Endodermal cell (in vitro differentiated cells): Measurements from ENCODE around the gene PGRMC1. TPM values are rescaled to one million over a fixed set of nuclear protein-coding genes. Genes with fewer than 3 reads are reported as not detected.
"Not testable (repeated sequence)": the region's sequence is repeated elsewhere in the genome, so short reads cannot be mapped to it uniquely, and the experiment has no call there.

ENCODE experiments used
- DNase-seq: peaks from one replicate; pipeline ENCODE4 v3.0.0-alpha.2; 2017
- H3K27ac ChIP-seq: 2 replicates; pipeline ENCODE4 v1.5.1; 2013; ENCODE audit warnings: mild to moderate bottlenecking, low read depth, low read length, moderate library complexity
- H3K27me3 ChIP-seq: 2 replicates; pipeline ENCODE4 v1.6.1; 2013; ENCODE audit warnings: mild to moderate bottlenecking, low read length, moderate library complexity; ENCODE audit not compliant: insufficient read depth, control insufficient read depth, poor library complexity, severe bottlenecking
- H3K36me3 ChIP-seq: 2 replicates; pipeline ENCODE4 v1.7.0; 2013; ENCODE audit warnings: mild to moderate bottlenecking, low read length, moderate library complexity; ENCODE audit not compliant: control insufficient read depth, insufficient read depth
- H3K4me1 ChIP-seq: one replicate; pipeline ENCODE4 v1.7.0; 2013; ENCODE audit warnings: low read length; ENCODE audit not compliant: control insufficient read depth, insufficient read depth
- H3K4me3 ChIP-seq: 2 replicates; pipeline ENCODE4 v1.5.1; 2013; ENCODE audit warnings: mild to moderate bottlenecking, low read length, moderate library complexity
- H3K9ac ChIP-seq: 2 replicates; pipeline ENCODE4 v1.6.1; 2013; ENCODE audit warnings: mild to moderate bottlenecking, low read length, moderate library complexity; ENCODE audit not compliant: poor library complexity, severe bottlenecking; ENCODE audit errors: extremely low read depth
- H3K9me3 ChIP-seq: 2 replicates; pipeline ENCODE4 v1.6.1; 2013; ENCODE audit warnings: mild to moderate bottlenecking, low read length, moderate library complexity; ENCODE audit not compliant: control insufficient read depth
- H3K27ac Mint-ChIP-seq: 2 replicates; pipeline ENCODE4 v1.8.0; 2020; ENCODE audit warnings: mixed read lengths
- H3K27me3 Mint-ChIP-seq: 2 replicates; pipeline ENCODE4 v1.8.0; 2021; ENCODE audit warnings: mild to moderate bottlenecking, mixed read lengths; ENCODE audit not compliant: insufficient read depth
- H3K36me3 Mint-ChIP-seq: 2 replicates; pipeline ENCODE4 v1.8.0; 2020; ENCODE audit warnings: low read depth, mixed read lengths
- H3K4me1 Mint-ChIP-seq: 2 replicates; pipeline ENCODE4 v1.8.0; 2020; ENCODE audit warnings: mixed read lengths
- H3K4me3 Mint-ChIP-seq: 2 replicates; pipeline ENCODE4 v1.8.0; 2020; ENCODE audit warnings: mild to moderate bottlenecking, moderate library complexity, mixed read lengths
- H3K9me3 Mint-ChIP-seq: 2 replicates; pipeline ENCODE4 v1.8.0; 2020; ENCODE audit warnings: mild to moderate bottlenecking, mixed read lengths
- WGBS, 2 experiments: methylation state at CpG; one replicate each; pipeline versions ENCODE4 v1.1.5 to v1.1.7; 2013; ENCODE audit warnings: missing lambda C conversion rate in 2 of 2, mixed read lengths in 1 of 2; ENCODE audit not compliant: insufficient coverage in 1 of 2, insufficient read length in 1 of 2; 5-methylcytosine and 5-hydroxymethylcytosine counted together
- total RNA-seq, 2 donors: library from RNA; stranded (reverse); fragmentation: NEBNext Ultra II Directional in 1 of 2; extraction: Animal tissue kit (Norgen Biotek cat#: 25700) in 1 of 2; gene quantifications; 2 replicates in 1 of 2; 3 replicates in 1 of 2; pipeline ENCODE4 v1.2.1, GENCODE V29; 2021
- TF ChIP-seq, protein P1 (sequence below): fragments of 200-600 bp; sonication (generic); conservative IDR thresholded peaks from 2 replicates; pipeline ENCODE4 v1.5.0; 2021; ENCODE audit warnings: antibody characterized with exemption, mild to moderate bottlenecking

The PGRMC1 gene
- total RNA-seq, 2 donors from 2014 or later = 108 to 115 TPM

DNA sequence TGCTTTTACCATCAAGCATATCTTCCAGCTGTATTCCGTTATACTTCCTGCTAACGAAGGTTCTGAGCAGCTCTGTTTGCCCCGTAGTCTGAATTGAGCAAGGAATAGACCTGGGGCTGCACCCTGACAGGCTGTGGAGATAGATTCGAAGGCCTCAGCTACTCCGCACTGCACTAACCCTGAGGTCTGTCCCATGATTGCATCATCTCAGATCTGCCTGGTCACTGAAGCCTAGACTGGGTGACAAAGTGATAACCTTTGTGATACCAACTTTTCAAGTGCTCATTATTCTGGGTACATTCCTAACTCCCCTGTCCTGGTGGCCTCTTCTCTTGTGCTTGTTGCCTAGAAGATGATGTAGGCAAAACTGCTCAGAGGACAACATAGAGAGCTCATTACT is 29.9 kb upstream of the PGRMC1 start:
- Histone ChIP-seq H3K9ac (no peak overlapping the region), H3K4me1 (no peaks in the 10 kb centered on the region), H3K4me3 (no peak overlapping the region), H3K9me3 (no peaks in the 10 kb centered on the region), H3K36me3 (no peaks in the 10 kb centered on the region), H3K27me3 (no peaks in the 10 kb centered on the region), H3K27ac (no peak overlapping the region)
- no peak for DNase-seq
- no peak overlapping the region for H3K27ac Mint-ChIP-seq
- H3K27me3 Mint-ChIP-seq = no peaks in the 10 kb centered on the region
- WGBS, 2 experiments = 83 to 93% methylated on average over 3 to 5 of the region's 5 CpGs
- no peaks in the 10 kb centered on the region for H3K36me3 Mint-ChIP-seq
- peaks cover 64% of the 10 kb centered on the region for H3K9me3 Mint-ChIP-seq
- no peak overlapping the region for H3K4me3 Mint-ChIP-seq
- no peaks in the 10 kb centered on the region for H3K4me1 Mint-ChIP-seq
- TF ChIP-seq, protein P1, sequence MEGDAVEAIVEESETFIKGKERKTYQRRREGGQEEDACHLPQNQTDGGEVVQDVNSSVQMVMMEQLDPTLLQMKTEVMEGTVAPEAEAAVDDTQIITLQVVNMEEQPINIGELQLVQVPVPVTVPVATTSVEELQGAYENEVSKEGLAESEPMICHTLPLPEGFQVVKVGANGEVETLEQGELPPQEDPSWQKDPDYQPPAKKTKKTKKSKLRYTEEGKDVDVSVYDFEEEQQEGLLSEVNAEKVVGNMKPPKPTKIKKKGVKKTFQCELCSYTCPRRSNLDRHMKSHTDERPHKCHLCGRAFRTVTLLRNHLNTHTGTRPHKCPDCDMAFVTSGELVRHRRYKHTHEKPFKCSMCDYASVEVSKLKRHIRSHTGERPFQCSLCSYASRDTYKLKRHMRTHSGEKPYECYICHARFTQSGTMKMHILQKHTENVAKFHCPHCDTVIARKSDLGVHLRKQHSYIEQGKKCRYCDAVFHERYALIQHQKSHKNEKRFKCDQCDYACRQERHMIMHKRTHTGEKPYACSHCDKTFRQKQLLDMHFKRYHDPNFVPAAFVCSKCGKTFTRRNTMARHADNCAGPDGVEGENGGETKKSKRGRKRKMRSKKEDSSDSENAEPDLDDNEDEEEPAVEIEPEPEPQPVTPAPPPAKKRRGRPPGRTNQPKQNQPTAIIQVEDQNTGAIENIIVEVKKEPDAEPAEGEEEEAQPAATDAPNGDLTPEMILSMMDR = no peak

DNA sequence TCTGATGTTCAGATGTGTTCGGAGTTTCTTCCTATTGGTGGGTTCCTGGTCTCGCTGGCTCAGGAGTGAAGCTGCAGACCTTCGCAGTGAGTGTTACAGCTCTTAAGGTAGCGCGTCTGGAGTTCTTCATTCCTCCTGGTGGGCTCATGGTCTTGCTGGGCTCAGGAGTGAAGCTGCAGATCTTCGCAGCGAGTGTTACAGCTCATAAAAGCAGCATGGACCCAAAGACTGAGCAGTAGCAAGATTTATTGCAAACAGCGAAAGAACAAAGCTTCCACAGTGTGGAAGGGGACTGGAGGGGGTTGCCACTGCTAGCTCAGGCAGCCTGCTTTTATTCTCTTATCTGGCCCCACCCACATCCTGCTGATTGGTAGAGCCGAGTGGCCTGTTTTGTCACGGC is 28.6 kb upstream of the PGRMC1 start:
- 94 to 100% methylated on average over 3 to 10 of the region's 10 CpGs for WGBS, 2 experiments
- H3K4me1 ChIP-seq = not testable (repeated sequence)

DNA sequence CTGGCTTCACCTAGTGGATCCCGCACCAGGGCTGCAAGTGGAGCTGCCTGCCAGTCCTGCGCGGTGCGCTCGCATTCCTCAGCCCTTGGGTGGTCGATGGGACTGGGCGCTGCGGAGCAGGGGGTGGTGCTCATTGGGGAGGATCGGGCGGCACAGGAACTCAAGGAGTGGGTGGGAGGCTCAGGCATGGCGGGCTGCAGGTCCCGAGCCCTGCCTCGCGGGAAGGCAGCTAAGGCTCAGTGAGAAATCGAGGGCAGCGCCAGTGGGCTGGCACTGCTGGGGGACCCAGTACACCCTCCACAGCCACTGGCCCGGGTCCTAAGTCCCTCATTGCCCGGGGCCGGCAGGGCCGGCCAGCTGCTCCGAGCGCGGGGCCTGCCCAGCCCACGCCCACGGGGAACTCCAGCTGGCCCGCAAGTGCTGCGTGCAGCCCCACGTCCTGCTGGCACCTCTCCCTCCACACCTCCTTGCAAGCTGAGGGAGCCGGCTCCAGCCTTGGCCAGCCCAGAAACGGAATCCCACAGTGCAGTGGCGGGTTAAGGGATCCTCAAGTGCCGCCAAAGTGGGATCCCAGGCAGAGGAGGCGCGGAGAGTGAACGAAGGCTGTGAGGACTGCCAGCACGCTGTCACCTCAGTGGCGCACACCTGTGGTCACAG is 27.6 kb upstream of the PGRMC1 start:
- no peak overlapping the region for H3K4me3 Mint-ChIP-seq
- Histone ChIP-seq H3K4me3 (no peak overlapping the region), H3K9ac (no peak overlapping the region), H3K27me3 (no peaks in the 10 kb centered on the region), H3K9me3 (no peaks in the 10 kb centered on the region), H3K36me3 (no peaks in the 10 kb centered on the region), H3K4me1 (no peaks in the 10 kb centered on the region), H3K27ac (no peak overlapping the region)
- TF ChIP-seq, protein P1 = no peak
- no peaks in the 10 kb centered on the region for H3K4me1 Mint-ChIP-seq
- H3K27ac Mint-ChIP-seq = no peak overlapping the region
- H3K36me3 Mint-ChIP-seq = no peaks in the 10 kb centered on the region
- DNase-seq = no peak
- peaks cover 65% of the 10 kb centered on the region for H3K9me3 Mint-ChIP-seq
- 97 to 100% methylated on average over 3 to 37 of the region's 37 CpGs for WGBS, 2 experiments
- peaks cover 2% of the 10 kb centered on the region for H3K27me3 Mint-ChIP-seq

More for the DNA sequence above, 28.6 kb upstream of the PGRMC1 start:
- not testable (repeated sequence) for DNase-seq, H3K36me3 ChIP-seq, H3K27me3 ChIP-seq, H3K4me1 Mint-ChIP-seq, H3K27ac Mint-ChIP-seq, H3K9ac ChIP-seq, H3K27ac ChIP-seq, H3K4me3 ChIP-seq, H3K4me3 Mint-ChIP-seq, H3K36me3 Mint-ChIP-seq, H3K27me3 Mint-ChIP-seq, H3K9me3 ChIP-seq
- peaks cover 67% of the 10 kb centered on the region for H3K9me3 Mint-ChIP-seq

DNA sequence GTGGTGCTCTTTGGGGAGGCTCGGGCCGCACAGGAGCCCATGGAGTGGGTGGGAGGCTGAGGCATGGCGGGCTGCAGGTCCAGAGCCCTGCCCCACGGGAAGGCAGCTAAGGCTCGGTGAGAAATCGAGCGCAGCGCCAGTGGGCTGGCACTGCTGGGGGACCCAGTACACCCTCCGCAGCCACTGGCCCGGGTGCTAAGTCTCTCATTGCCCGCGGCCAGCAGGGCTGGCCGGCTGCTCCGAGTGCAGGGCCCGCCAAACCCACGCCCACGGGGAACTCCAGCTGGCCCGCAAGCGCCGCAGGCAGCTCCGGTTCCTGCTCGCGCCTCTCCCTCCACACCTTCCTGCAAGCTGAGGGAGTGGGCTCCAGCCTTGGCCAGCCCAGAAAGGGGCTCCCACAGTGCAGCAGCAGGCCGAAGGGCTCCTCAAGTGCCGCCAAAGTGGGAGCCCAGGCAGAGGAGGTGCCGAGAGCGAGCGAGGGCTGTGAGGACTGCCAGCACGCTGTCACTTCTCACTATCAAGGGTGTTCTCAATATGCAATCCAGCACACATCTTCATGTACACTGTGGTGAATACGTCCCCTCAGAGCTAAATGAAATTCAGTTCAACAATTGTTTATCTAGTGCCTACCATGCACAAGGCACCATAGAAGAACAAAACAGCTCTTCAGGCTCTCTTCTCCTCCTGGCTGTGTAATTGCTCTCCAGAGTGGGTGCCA is 25.0 kb upstream of the PGRMC1 start:
- H3K4me1 ChIP-seq, H3K4me3 Mint-ChIP-seq, H3K4me1 Mint-ChIP-seq, H3K36me3 ChIP-seq, H3K27me3 Mint-ChIP-seq, H3K27ac Mint-ChIP-seq, DNase-seq, H3K36me3 Mint-ChIP-seq, H3K27ac ChIP-seq, H3K9me3 ChIP-seq, H3K27me3 ChIP-seq, H3K4me3 ChIP-seq, H3K9ac ChIP-seq: not testable (repeated sequence)
- H3K9me3 Mint-ChIP-seq = peaks cover 63% of the 10 kb centered on the region
- 97 to 100% methylated on average over 2 to 18 of the region's 30 CpGs for WGBS, 2 experiments
